Adrenal gland (tissue), 5 donors: Measurements from ENCODE around the gene FOXP2.

ENCODE experiments used
- POLR2A ChIP-seq, 2 donors: fragments of 450-650 bp; IDR thresholded peaks; one replicate each; pipeline ENCODE4 v1.6.1; 2017; ENCODE audit warnings: antibody characterized with exemption in 2 of 2, mild to moderate bottlenecking in 2 of 2, moderate library complexity in 1 of 2
- TF ChIP-seq, protein P1 (sequence below), 6 experiments: fragments of 450-650 bp in 4 of 6; fragments of 200-600 bp in 2 of 6; sonication (generic) in 1 of 6; IDR thresholded peaks; 1 replicate in 5 of 6; 2 replicates in 1 of 6; pipeline versions ENCODE4 v1.5.1 to v1.8.0; 2016 to 2021; ENCODE audit warnings: antibody characterized with exemption in 6 of 6, mild to moderate bottlenecking in 2 of 6, moderate library complexity in 1 of 6
- donor health status: DM: no; HTN: no; CAD: no.

DNA sequence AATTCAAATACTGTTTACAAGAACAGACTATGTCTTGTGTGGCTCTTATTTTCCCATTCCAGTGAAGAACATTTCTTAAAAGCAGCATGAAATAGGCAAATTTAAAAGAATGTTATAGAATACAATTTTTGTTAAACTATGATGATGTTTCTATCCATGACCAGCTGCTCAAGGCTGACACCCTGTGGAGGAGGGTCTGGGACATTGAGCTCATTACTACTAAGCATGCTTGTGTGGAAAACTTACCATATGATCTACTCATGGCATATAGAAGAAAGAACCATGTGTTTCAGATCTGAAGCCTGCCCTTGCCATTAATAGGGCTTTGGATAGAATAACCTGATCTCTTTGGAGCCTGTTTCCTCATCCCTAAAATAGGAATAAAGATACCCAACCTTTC is 125.0 kb downstream of the FOXP2 start:
- TF ChIP-seq, protein P1, sequence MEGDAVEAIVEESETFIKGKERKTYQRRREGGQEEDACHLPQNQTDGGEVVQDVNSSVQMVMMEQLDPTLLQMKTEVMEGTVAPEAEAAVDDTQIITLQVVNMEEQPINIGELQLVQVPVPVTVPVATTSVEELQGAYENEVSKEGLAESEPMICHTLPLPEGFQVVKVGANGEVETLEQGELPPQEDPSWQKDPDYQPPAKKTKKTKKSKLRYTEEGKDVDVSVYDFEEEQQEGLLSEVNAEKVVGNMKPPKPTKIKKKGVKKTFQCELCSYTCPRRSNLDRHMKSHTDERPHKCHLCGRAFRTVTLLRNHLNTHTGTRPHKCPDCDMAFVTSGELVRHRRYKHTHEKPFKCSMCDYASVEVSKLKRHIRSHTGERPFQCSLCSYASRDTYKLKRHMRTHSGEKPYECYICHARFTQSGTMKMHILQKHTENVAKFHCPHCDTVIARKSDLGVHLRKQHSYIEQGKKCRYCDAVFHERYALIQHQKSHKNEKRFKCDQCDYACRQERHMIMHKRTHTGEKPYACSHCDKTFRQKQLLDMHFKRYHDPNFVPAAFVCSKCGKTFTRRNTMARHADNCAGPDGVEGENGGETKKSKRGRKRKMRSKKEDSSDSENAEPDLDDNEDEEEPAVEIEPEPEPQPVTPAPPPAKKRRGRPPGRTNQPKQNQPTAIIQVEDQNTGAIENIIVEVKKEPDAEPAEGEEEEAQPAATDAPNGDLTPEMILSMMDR (IDR thresholded peaks at IDR 0.05), result peak in 1 of 6 experiments; percentile 27
- no peak for TF ChIP-seq POLR2A (IDR thresholded peaks at IDR 0.05)
